HCT116 (cell line): ENCODE measurements around the gene SPRN.
"Not testable (repeated sequence)": the region's sequence is repeated elsewhere in the genome, so short reads cannot be mapped to it uniquely, and the experiment has no call there.

ENCODE experiments used
- CBX3 ChIP-seq: IDR thresholded peaks from 2 replicates; pipeline ENCODE4 v1.6.1; 2012; ENCODE audit warnings: low read depth
- CEBPB ChIP-seq: IDR thresholded peaks from 2 replicates; pipeline ENCODE4 v1.6.1; 2012; ENCODE audit warnings: low read depth
- CTCF ChIP-seq, 3 experiments: fragments of 200-600 bp in 1 of 3; sonication (generic) in 1 of 3; IDR thresholded peaks in 2 of 3; conservative IDR thresholded peaks in 1 of 3; 2 replicates each; pipeline ENCODE4 v1.5.1; 2012 to 2017; ENCODE audit warnings: low read depth in 2 of 3, low read length in 2 of 3, antibody characterized with exemption in 1 of 3, borderline replicate concordance in 1 of 3, control low read depth in 1 of 3, mild to moderate bottlenecking in 1 of 3, mixed read lengths in 1 of 3, mixed run types in 1 of 3, moderate library complexity in 1 of 3; ENCODE audit not compliant: insufficient read depth in 1 of 3
- EZH2 ChIP-seq: fragments of 200-600 bp; sonication (generic); IDR thresholded peaks from 2 replicates; pipeline ENCODE4 v1.6.1; 2017; ENCODE audit warnings: antibody characterized with exemption, mixed run types
- POLR2A ChIP-seq: IDR thresholded peaks from 2 replicates; pipeline ENCODE4 v1.7.0; 2011; ENCODE audit warnings: borderline replicate concordance; ENCODE audit not compliant: insufficient read depth, insufficient read length; ENCODE audit errors: extremely low read depth
- TCF7L2 ChIP-seq: IDR thresholded peaks from 2 replicates; pipeline ENCODE4 v1.7.0; 2011; ENCODE audit warnings: borderline replicate concordance, inconsistent platforms; ENCODE audit not compliant: insufficient read depth, insufficient read length; ENCODE audit errors: extremely low read depth
- YY1 ChIP-seq: IDR thresholded peaks from 2 replicates; pipeline ENCODE4 v1.6.1; 2011; ENCODE audit warnings: low read length, low read depth, moderate library complexity, mild to moderate bottlenecking; ENCODE audit not compliant: insufficient replicate concordance; ENCODE audit errors: extremely low read depth
- ZBTB33 ChIP-seq: IDR thresholded peaks from 2 replicates; pipeline ENCODE4 v1.6.1; 2011; ENCODE audit warnings: mild to moderate bottlenecking, low read length, moderate library complexity; ENCODE audit not compliant: insufficient replicate concordance; ENCODE audit errors: extremely low read depth

GRCh38 chr10:133386951-133387350 is 37.5 kb downstream of the SPRN start:
- not testable (repeated sequence) for TF ChIP-seq CTCF (IDR thresholded peaks at IDR 0.05 in 2 of 3, conservative IDR thresholded peaks at IDR 0.05 in 1 of 3; ENCODE audit: borderline replicate concordance in 1 of 3, insufficient read depth in 1 of 3, low read depth in 2 of 3, low read length in 2 of 3); YY1; POLR2A; TCF7L2; EZH2; ZBTB33; CEBPB; CBX3
